HCT116 (cell line): ENCODE results near the gene TMEM86A. TPM values are rescaled to one million over a fixed set of nuclear protein-coding genes. Genes with fewer than 3 reads are reported as not detected.

Experiments
- ATAC-seq: fragments of 200-7000 bp; cut with Tn5 transposase; 2 replicates; pipeline ENCODE4 v1.9.1; 2020; ENCODE audit warnings: mild to moderate bottlenecking, moderate library complexity
- BruUV-seq: library from RNA; stranded (reverse); fragments of 400-500 nt; replicated peaks from 2 replicates; lab custom pipeline; 2021; lab: Mats Ljungman, UMichigan
- CTCF ChIA-PET: fragments of 300-600 bp; sonication (Branson Sonifier 250); formaldehyde crosslinking; loops from one replicate; lab custom pipeline; 2021; ENCODE audit warnings: antibody characterized with exemption; lab: Charles Lee
- POLR2A ChIA-PET: fragments of 300-600, 350-600 bp; sonication (Branson Sonifier 250); formaldehyde crosslinking; loops from one replicate; lab custom pipeline; 2021; ENCODE audit warnings: antibody characterized with exemption; lab: Charles Lee
- RAD21 ChIA-PET, 2 experiments: fragments of 300-600 bp; sonication (Branson Sonifier 250); formaldehyde crosslinking; loops; one replicate each; lab custom pipeline; 2023; ENCODE audit warnings: low total read pairs in 2 of 2; ENCODE audit not compliant: uncharacterized antibody in 2 of 2, unreplicated experiment in 2 of 2, low non-redundant PET in 1 of 2; lab: Charles Lee
- DNase-seq: peaks from one replicate; pipeline ENCODE4 v3.0.0-alpha.2; 2010; ENCODE audit warnings: low read depth, low spot score
- H2AFZ ChIP-seq: fragments of 200-600 bp; shearing (Covaris generic), sonication (generic); 2 replicates; pipeline ENCODE4 v1.6.1; 2017; ENCODE audit warnings: low read depth, mixed run types, mixed read lengths, antibody characterized with exemption, low read length; ENCODE audit not compliant: poor library complexity, severe bottlenecking
- H3K27ac ChIP-seq: 2 replicates; pipeline ENCODE4 v1.5.1; 2012; ENCODE audit warnings: low read depth, low read length
- H3K27me3 ChIP-seq: fragments of 200-600 bp; sonication (generic); 2 replicates; pipeline ENCODE4 v1.6.1; 2016; ENCODE audit warnings: mixed run types, low read length, mixed read lengths; ENCODE audit not compliant: insufficient read depth
- H3K36me3 ChIP-seq, 2 experiments: fragments of 200-500 bp in 1 of 2; fragments of 200-600 bp in 1 of 2; sonication (Bioruptor generic) in 1 of 2; sonication (generic) in 1 of 2; 2 replicates each; pipeline versions ENCODE4 v1.5.1 to v1.6.1; 2014 to 2016; ENCODE audit warnings: low read length in 2 of 2, inconsistent platforms in 1 of 2, mixed read lengths in 1 of 2, mixed run types in 1 of 2; ENCODE audit not compliant: insufficient read depth in 2 of 2, control insufficient read depth in 1 of 2
- H3K4me1 ChIP-seq, 2 experiments: fragments of 200-600 bp in 1 of 2; sonication (generic) in 1 of 2; 2 replicates each; pipeline versions ENCODE4 v1.5.1 to v1.6.1; 2012 to 2017; ENCODE audit warnings: low read length in 2 of 2, inconsistent platforms in 1 of 2, mild to moderate bottlenecking in 1 of 2, mixed read lengths in 1 of 2, mixed run types in 1 of 2, moderate library complexity in 1 of 2; ENCODE audit not compliant: insufficient read depth in 2 of 2, control insufficient read depth in 1 of 2
- H3K4me2 ChIP-seq: fragments of 200-600 bp; sonication (generic); 2 replicates; pipeline ENCODE4 v1.6.1; 2017; ENCODE audit warnings: mixed run types, low read length, mixed read lengths
- H3K4me3 ChIP-seq, 2 experiments: fragments of 200-600 bp in 1 of 2; sonication (generic) in 1 of 2; replicated peaks in 1 of 2; 2 replicates each; pipeline ENCODE4 v1.5.1; 2011 to 2016; ENCODE audit warnings: low read length in 2 of 2, control low read depth in 1 of 2, low read depth in 1 of 2, mild to moderate bottlenecking in 1 of 2, mixed read lengths in 1 of 2, mixed run types in 1 of 2
- H3K79me2 ChIP-seq: fragments of 200-600 bp; sonication (generic); 2 replicates; pipeline ENCODE4 v1.6.1; 2017; ENCODE audit warnings: mild to moderate bottlenecking, mixed run types, low read length, moderate library complexity, mixed read lengths; ENCODE audit not compliant: insufficient read depth
- H3K9ac ChIP-seq: fragments of 200-600 bp; sonication (generic); 2 replicates; pipeline ENCODE4 v1.6.1; 2016; ENCODE audit warnings: low read length, mixed read lengths
- H3K9me2 ChIP-seq: fragments of 200-600 bp; sonication (generic), shearing (Covaris generic); 2 replicates; pipeline ENCODE4 v1.6.1; 2017; ENCODE audit warnings: mixed run types, mild to moderate bottlenecking, moderate library complexity; ENCODE audit not compliant: insufficient read depth
- H3K9me3 ChIP-seq, 2 experiments: fragments of 200-500 bp in 1 of 2; fragments of 200-600 bp in 1 of 2; sonication (Bioruptor generic) in 1 of 2; sonication (generic) in 1 of 2; 2 replicates each; pipeline ENCODE4 v1.6.1; 2014 to 2017; ENCODE audit warnings: low read length in 2 of 2, mixed read lengths in 2 of 2, inconsistent platforms in 1 of 2, low read depth in 1 of 2, mild to moderate bottlenecking in 1 of 2, mixed run types in 1 of 2, moderate library complexity in 1 of 2; ENCODE audit not compliant: control insufficient read depth in 1 of 2, insufficient read depth in 1 of 2
- H4K20me1 ChIP-seq: fragments of 200-600 bp; sonication (generic), shearing (Covaris generic); 2 replicates; pipeline ENCODE4 v1.6.1; 2017; ENCODE audit warnings: mixed run types, mild to moderate bottlenecking, moderate library complexity; ENCODE audit not compliant: insufficient read depth
- ATF3 ChIP-seq: IDR thresholded peaks from 2 replicates; pipeline ENCODE4 v1.6.1; 2012
- CBX3 ChIP-seq: IDR thresholded peaks from 2 replicates; pipeline ENCODE4 v1.6.1; 2012; ENCODE audit warnings: low read depth
- CEBPB ChIP-seq: IDR thresholded peaks from 2 replicates; pipeline ENCODE4 v1.6.1; 2012; ENCODE audit warnings: low read depth
- CTCF ChIP-seq, 3 experiments: fragments of 200-600 bp in 1 of 3; sonication (generic) in 1 of 3; IDR thresholded peaks in 2 of 3; conservative IDR thresholded peaks in 1 of 3; 2 replicates each; pipeline ENCODE4 v1.5.1; 2012 to 2017; ENCODE audit warnings: low read depth in 2 of 3, low read length in 2 of 3, antibody characterized with exemption in 1 of 3, borderline replicate concordance in 1 of 3, control low read depth in 1 of 3, mild to moderate bottlenecking in 1 of 3, mixed read lengths in 1 of 3, mixed run types in 1 of 3, moderate library complexity in 1 of 3; ENCODE audit not compliant: insufficient read depth in 1 of 3
- EGR1 ChIP-seq: IDR thresholded peaks from 2 replicates; pipeline ENCODE4 v1.6.1; 2012; ENCODE audit warnings: low read depth
- ELF1 ChIP-seq: IDR thresholded peaks from 2 replicates; pipeline ENCODE4 v1.6.1; 2012; ENCODE audit warnings: low read depth, borderline replicate concordance
- EZH2 ChIP-seq: fragments of 200-600 bp; sonication (generic); IDR thresholded peaks from 2 replicates; pipeline ENCODE4 v1.6.1; 2017; ENCODE audit warnings: antibody characterized with exemption, mixed run types
- EZH2phosphoT487 ChIP-seq: fragments of 200-600 bp; IDR thresholded peaks from 2 replicates; pipeline ENCODE4 v1.6.1; 2018; ENCODE audit warnings: antibody characterized with exemption, borderline replicate concordance
- FOSL1 ChIP-seq: IDR thresholded peaks from 2 replicates; pipeline ENCODE4 v1.6.1; 2012; ENCODE audit warnings: low read depth
- JUND ChIP-seq: IDR thresholded peaks from 2 replicates; pipeline ENCODE4 v1.6.1; 2012
- MAX ChIP-seq: IDR thresholded peaks from 2 replicates; pipeline ENCODE4 v1.6.1; 2012
- POLR2A ChIP-seq: IDR thresholded peaks from 2 replicates; pipeline ENCODE4 v1.7.0; 2011; ENCODE audit warnings: borderline replicate concordance; ENCODE audit not compliant: insufficient read depth, insufficient read length; ENCODE audit errors: extremely low read depth
- POLR2AphosphoS5 ChIP-seq: IDR thresholded peaks from 2 replicates; pipeline ENCODE4 v1.6.1; 2011; ENCODE audit warnings: mild to moderate bottlenecking, low read depth, low read length, moderate library complexity
- RAD21 ChIP-seq: IDR thresholded peaks from 2 replicates; pipeline ENCODE4 v1.6.1; 2012; ENCODE audit warnings: low read depth, mild to moderate bottlenecking
- SIN3A ChIP-seq: IDR thresholded peaks from 2 replicates; pipeline ENCODE4 v1.6.1; 2012; ENCODE audit warnings: low read depth
- SP1 ChIP-seq: IDR thresholded peaks from 2 replicates; pipeline ENCODE4 v1.6.1; 2012; ENCODE audit warnings: low read depth
- YY1 ChIP-seq: IDR thresholded peaks from 2 replicates; pipeline ENCODE4 v1.6.1; 2011; ENCODE audit warnings: low read length, low read depth, moderate library complexity, mild to moderate bottlenecking; ENCODE audit not compliant: insufficient replicate concordance; ENCODE audit errors: extremely low read depth
- ZFX ChIP-seq: fragments of 450-650 bp; IDR thresholded peaks from 2 replicates; pipeline ENCODE4 v1.6.1; 2017
- intact Hi-C: fragments of 100-400 bp; cut with micrococcal nuclease; formaldehyde crosslinking; loops from 2 replicates; pipeline ENCODE4 v1.10.0; 2022
- total RNA-seq: library from RNA; stranded (reverse); gene quantifications from one replicate; pipeline ENCODE4 v1.2.1, GENCODE V29; 2021; ENCODE audit not compliant: unreplicated experiment
- TF ChIP-seq, protein P1 (sequence below): IDR thresholded peaks from 2 replicates; pipeline ENCODE4 v1.6.1; 2012; ENCODE audit warnings: low read depth

TMEM86A gene
- total RNA-seq, 1 experiment from 2014 or later, result 2.0 TPM

- CTCF ChIA-PET, result interaction anchor here (1.3 to 1.7 kb wide), 4 partner anchors 16 to 633 kb away, joined by 5 to 9 read pairs (median 6); no protein-coding TSS in a partner anchor
- no peak for TF ChIP-seq EZH2
- no peak for TF ChIP-seq CEBPB
- no peak for TF ChIP-seq POLR2AphosphoS5
- no peak for TF ChIP-seq RAD21
- TF ChIP-seq CTCF (IDR thresholded peaks at IDR 0.05 in 2 of 3, conservative IDR thresholded peaks at IDR 0.05 in 1 of 3; ENCODE audit: borderline replicate concordance in 1 of 3, insufficient read depth in 1 of 3, low read depth in 2 of 3, low read length in 2 of 3), result no peak
- TF ChIP-seq, protein P1, sequence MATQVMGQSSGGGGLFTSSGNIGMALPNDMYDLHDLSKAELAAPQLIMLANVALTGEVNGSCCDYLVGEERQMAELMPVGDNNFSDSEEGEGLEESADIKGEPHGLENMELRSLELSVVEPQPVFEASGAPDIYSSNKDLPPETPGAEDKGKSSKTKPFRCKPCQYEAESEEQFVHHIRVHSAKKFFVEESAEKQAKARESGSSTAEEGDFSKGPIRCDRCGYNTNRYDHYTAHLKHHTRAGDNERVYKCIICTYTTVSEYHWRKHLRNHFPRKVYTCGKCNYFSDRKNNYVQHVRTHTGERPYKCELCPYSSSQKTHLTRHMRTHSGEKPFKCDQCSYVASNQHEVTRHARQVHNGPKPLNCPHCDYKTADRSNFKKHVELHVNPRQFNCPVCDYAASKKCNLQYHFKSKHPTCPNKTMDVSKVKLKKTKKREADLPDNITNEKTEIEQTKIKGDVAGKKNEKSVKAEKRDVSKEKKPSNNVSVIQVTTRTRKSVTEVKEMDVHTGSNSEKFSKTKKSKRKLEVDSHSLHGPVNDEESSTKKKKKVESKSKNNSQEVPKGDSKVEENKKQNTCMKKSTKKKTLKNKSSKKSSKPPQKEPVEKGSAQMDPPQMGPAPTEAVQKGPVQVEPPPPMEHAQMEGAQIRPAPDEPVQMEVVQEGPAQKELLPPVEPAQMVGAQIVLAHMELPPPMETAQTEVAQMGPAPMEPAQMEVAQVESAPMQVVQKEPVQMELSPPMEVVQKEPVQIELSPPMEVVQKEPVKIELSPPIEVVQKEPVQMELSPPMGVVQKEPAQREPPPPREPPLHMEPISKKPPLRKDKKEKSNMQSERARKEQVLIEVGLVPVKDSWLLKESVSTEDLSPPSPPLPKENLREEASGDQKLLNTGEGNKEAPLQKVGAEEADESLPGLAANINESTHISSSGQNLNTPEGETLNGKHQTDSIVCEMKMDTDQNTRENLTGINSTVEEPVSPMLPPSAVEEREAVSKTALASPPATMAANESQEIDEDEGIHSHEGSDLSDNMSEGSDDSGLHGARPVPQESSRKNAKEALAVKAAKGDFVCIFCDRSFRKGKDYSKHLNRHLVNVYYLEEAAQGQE, result no peak
- TF ChIP-seq JUND, result no peak
- no peak for TF ChIP-seq POLR2A
- no peak for TF ChIP-seq ZFX
- TF ChIP-seq YY1, result no peak
- TF ChIP-seq EGR1, result no peak
- TF ChIP-seq EZH2phosphoT487, result no peak
- no peak for TF ChIP-seq SP1
- no peak for TF ChIP-seq MAX
- no peak for TF ChIP-seq CBX3
- TF ChIP-seq SIN3A, result no peak
- no peak for TF ChIP-seq ELF1
- no peak for TF ChIP-seq ATF3
- TF ChIP-seq FOSL1, result no peak
- Histone ChIP-seq H3K36me3 (no peaks in the 10 kb centered on the region; a peak in 1 of 4 replicates), H3K79me2 (no peaks in the 10 kb centered on the region), H3K4me1 (peaks cover 0 to 6% of the 10 kb centered on the region in 2 experiments; a peak in 2 of 4 replicates), H3K9me3 (no peaks in the 10 kb centered on the region), H3K27ac (no peak overlapping the region), H3K4me3 (no peak overlapping the region), H3K9ac (no peak overlapping the region), H3K9me2 (no peaks in the 10 kb centered on the region), H4K20me1 (no peaks in the 10 kb centered on the region), H3K27me3 (no peaks in the 10 kb centered on the region), H2AFZ (no peak overlapping the region), H3K4me2 (no peak overlapping the region)
- intact Hi-C loops, result no loop called here
- no peak for DNase-seq
- ATAC-seq, result no peak
- POLR2A ChIA-PET, result no interaction called here
- RAD21 ChIA-PET, result no interaction called here
- no TSS peak for BruUV-seq
These were observed 50.3 kb downstream of the TMEM86A start for GRCh38 chr11:18748766-18749365.
